SK-N-SH (cell line): Measurements from ENCODE around the gene CBLIF.

ENCODE experiments used
- EP300 ChIP-seq, 2 experiments: IDR thresholded peaks; 2 replicates each; pipeline versions ENCODE4 v1.4.0 to v1.6.1; 2012; ENCODE audit warnings: borderline replicate concordance in 1 of 2, low read depth in 1 of 2, low read length in 1 of 2
- JUND ChIP-seq: IDR thresholded peaks from 2 replicates; pipeline ENCODE4 v1.4.0; 2012
- POLR2AphosphoS5 ChIP-seq: IDR thresholded peaks from 2 replicates; pipeline ENCODE4 v1.6.1; 2012; ENCODE audit warnings: low read depth, low read length
- RAD21 ChIP-seq: IDR thresholded peaks from 2 replicates; pipeline ENCODE4 v1.6.1; 2012; ENCODE audit warnings: mild to moderate bottlenecking, low read length
- REST ChIP-seq: IDR thresholded peaks from 2 replicates; pipeline ENCODE4 v1.6.1; 2012; ENCODE audit warnings: mild to moderate bottlenecking, low read depth, low read length, moderate library complexity
- RFX5 ChIP-seq: IDR thresholded peaks from 2 replicates; pipeline ENCODE4 v1.6.1; 2012; ENCODE audit warnings: mild to moderate bottlenecking, improper control_type of control experiment, low read length
- RXRA ChIP-seq: IDR thresholded peaks from 2 replicates; pipeline ENCODE4 v1.4.0; 2012; ENCODE audit warnings: low read depth, mild to moderate bottlenecking, borderline replicate concordance
- SIN3A ChIP-seq: IDR thresholded peaks from 2 replicates; pipeline ENCODE4 v1.6.1; 2012; ENCODE audit warnings: low read depth, mild to moderate bottlenecking, low read length, moderate library complexity, borderline replicate concordance
- SMC3 ChIP-seq: IDR thresholded peaks from 2 replicates; pipeline ENCODE4 v1.6.1; 2012; ENCODE audit warnings: low read depth, low read length, improper control_type of control experiment
- TF ChIP-seq, protein P1 (sequence below): fragments of 200-600 bp; sonication (generic); IDR thresholded peaks from 2 replicates; pipeline ENCODE4 v1.6.1; 2017; ENCODE audit warnings: antibody characterized with exemption, mild to moderate bottlenecking, moderate library complexity
- TF ChIP-seq, protein P2 (sequence below): IDR thresholded peaks from 2 replicates; pipeline ENCODE4 v1.4.0; 2012; ENCODE audit warnings: low read depth, borderline replicate concordance

GRCh38 chr11:59845399-59845798 is at the start of gene CBLIF:
- TF ChIP-seq RAD21 (no peak), SMC3 (no peak), JUND (no peak), RFX5 (no peak), EP300 (IDR thresholded peaks at IDR 0.05; ENCODE audit: borderline replicate concordance in 1 of 2, low read depth in 1 of 2, low read length in 1 of 2) (no peak), POLR2AphosphoS5 (no peak), SIN3A (no peak), RXRA (no peak), REST (no peak)
- TF ChIP-seq, protein P1, sequence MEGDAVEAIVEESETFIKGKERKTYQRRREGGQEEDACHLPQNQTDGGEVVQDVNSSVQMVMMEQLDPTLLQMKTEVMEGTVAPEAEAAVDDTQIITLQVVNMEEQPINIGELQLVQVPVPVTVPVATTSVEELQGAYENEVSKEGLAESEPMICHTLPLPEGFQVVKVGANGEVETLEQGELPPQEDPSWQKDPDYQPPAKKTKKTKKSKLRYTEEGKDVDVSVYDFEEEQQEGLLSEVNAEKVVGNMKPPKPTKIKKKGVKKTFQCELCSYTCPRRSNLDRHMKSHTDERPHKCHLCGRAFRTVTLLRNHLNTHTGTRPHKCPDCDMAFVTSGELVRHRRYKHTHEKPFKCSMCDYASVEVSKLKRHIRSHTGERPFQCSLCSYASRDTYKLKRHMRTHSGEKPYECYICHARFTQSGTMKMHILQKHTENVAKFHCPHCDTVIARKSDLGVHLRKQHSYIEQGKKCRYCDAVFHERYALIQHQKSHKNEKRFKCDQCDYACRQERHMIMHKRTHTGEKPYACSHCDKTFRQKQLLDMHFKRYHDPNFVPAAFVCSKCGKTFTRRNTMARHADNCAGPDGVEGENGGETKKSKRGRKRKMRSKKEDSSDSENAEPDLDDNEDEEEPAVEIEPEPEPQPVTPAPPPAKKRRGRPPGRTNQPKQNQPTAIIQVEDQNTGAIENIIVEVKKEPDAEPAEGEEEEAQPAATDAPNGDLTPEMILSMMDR: no peak
- TF ChIP-seq, protein P2, sequence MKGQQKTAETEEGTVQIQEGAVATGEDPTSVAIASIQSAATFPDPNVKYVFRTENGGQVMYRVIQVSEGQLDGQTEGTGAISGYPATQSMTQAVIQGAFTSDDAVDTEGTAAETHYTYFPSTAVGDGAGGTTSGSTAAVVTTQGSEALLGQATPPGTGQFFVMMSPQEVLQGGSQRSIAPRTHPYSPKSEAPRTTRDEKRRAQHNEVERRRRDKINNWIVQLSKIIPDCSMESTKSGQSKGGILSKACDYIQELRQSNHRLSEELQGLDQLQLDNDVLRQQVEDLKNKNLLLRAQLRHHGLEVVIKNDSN: no peak
